Ecto neural progenitor cell (in vitro differentiated cells): ENCODE results near the gene COMMD8.

Experiments used
- DNase-seq: peaks from one replicate; pipeline ENCODE4 v3.0.0-alpha.2; 2018; ENCODE audit warnings: low spot score

The COMMD8 gene

GRCh38 chr4:47471591-47471990 is 8.1 kb upstream of the COMMD8 start:
- no peak for DNase-seq

GRCh38 chr4:47471064-47471463 is 7.6 kb upstream of the COMMD8 start:
- no peak for DNase-seq

- no peak for DNase-seq
Observed at GRCh38 chr4:47469951-47470350, 6.4 kb upstream of the COMMD8 start.

GRCh38 chr4:47468706-47469365 is 5.3 kb upstream of the COMMD8 start:
- DNase-seq, result no peak

GRCh38 chr4:47466056-47466785 is 2.7 kb upstream of the COMMD8 start:
- no peak for DNase-seq

GRCh38 chr4:47465004-47465403 is 1.5 kb upstream of the COMMD8 start:
- no peak for DNase-seq

- DNase-seq, result no peak
Observed at GRCh38 chr4:47462799-47463234, 685 bp downstream of the COMMD8 start.

- no peak for DNase-seq
Observed at GRCh38 chr4:47451657-47452056, 11.8 kb downstream of the COMMD8 start.

GRCh38 chr4:47444031-47444430 is 19.5 kb downstream of the COMMD8 start:
- no peak for DNase-seq

- DNase-seq, result no peak
Observed at GRCh38 chr4:47442980-47443379, 20.5 kb downstream of the COMMD8 start.

- no peak for DNase-seq
Observed at GRCh38 chr4:47434931-47435330, 28.6 kb downstream of the COMMD8 start.

- no peak for DNase-seq
Observed at GRCh38 chr4:47432749-47433148, 30.8 kb downstream of the COMMD8 start.

GRCh38 chr4:47427935-47428334 is 35.6 kb downstream of the COMMD8 start:
- DNase-seq, result no peak

- no peak for DNase-seq
Observed at GRCh38 chr4:47425628-47426027, 37.9 kb downstream of the COMMD8 start.

GRCh38 chr4:47419296-47419695 is 44.2 kb downstream of the COMMD8 start:
- DNase-seq, result no peak

GRCh38 chr4:47418147-47418546 is 45.4 kb downstream of the COMMD8 start:
- DNase-seq, result no peak

- no peak for DNase-seq
Observed at GRCh38 chr4:47415719-47416118, 47.8 kb downstream of the COMMD8 start.

GRCh38 chr4:47413521-47413920 is 50.0 kb downstream of the COMMD8 start:
- no peak for DNase-seq

- DNase-seq, result no peak
Observed at GRCh38 chr4:47410271-47410670, 53.2 kb downstream of the COMMD8 start.

- no peak for DNase-seq
Observed at GRCh38 chr4:47406408-47406807, 57.1 kb downstream of the COMMD8 start.
